Embryonic facial prominence (tissue), 1 donor: ENCODE results near the gene SLC25A24.
"Not testable (repeated sequence)": the region's sequence is repeated elsewhere in the genome, so short reads cannot be mapped to it uniquely, and the experiment has no call there.

Experiments
- DNase-seq: peaks from one replicate; pipeline ENCODE4 v3.0.0-alpha.2; 2016; ENCODE audit errors: extremely low spot score

The SLC25A24 gene

GRCh38 chr1:108199781-108200686, at the start of gene SLC25A24:
Gene SLC25A24 (minus strand): TSS chr1:108200343. CDS start chr1:108200138, 205 bp downstream.
- peak; percentile 39 for DNase-seq

DNA sequence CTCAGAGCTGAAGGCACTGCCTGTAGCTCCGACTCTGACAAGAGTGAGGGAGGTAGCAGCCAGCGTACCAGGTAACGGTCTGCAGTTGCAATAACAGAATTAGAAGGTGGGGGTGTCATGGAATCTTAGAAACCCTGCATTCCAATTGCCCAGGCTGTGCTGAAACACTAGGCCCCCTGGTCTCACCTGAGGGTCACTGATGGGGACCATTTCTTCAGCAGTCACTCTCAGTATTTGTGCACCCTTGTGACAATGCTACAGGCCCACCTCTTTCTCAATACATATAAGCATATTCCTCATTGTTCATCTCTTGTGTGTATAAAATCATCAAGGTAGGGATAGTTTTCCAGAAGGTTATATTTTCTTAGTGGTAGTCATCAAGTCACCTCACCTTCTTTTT, 43.8 kb upstream of the SLC25A24 start, which contains the start of gene NBPF4:
Gene NBPF4 (minus strand): TSS at position 101 of the 400 bp plus-strand sequence. CDS start 315 bp downstream, outside the sequence.
- not testable (repeated sequence) for DNase-seq

DNA sequence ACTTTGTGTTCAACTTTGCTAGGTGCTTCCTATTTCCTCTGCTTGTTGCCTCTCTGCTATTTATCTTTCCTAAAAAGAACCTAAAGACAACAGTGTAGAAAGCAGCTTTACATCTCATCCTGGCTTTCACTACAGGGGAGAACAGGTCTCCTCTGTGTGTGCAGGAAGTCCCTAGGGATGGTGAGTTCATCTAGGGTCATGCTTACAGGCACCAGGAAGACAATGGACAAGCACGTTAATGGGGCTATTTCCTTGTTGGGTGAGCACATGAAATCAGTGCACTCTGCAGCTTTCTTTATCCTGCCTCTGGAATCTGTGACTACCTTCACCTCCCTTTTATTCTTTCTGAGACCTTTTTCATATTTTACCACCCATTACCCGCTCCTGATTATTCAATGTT, 39.3 kb upstream of the SLC25A24 start:
- not testable (repeated sequence) for DNase-seq

- DNase-seq = not testable (repeated sequence)
Observed at GRCh38 chr1:108235308-108235707, 35.2 kb upstream of the SLC25A24 start.

- not testable (repeated sequence) for DNase-seq
Observed at GRCh38 chr1:108232183-108232582, 32.0 kb upstream of the SLC25A24 start.

GRCh38 chr1:108229976-108230375, 29.8 kb upstream of the SLC25A24 start:
- not testable (repeated sequence) for DNase-seq

DNA sequence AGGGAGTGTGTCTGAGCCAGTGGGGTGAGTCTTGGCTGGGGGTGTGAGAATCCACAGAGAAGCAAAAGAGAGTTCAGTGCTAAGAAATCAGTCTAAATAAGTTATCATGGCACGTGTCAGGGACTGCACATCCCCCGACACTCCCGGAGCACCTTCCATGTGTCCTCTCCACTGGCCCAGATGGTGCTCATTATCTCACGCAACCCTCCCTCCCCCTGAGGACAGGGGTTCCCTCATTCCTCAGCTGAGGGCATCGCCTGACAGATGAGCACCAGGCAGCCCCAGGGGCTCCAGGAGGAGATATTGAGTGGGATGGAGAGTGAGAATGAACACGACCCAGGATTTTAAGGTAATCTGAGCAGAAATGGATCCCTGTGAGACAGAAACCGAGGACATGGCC, 27.6 kb upstream of the SLC25A24 start:
- DNase-seq = not testable (repeated sequence)

DNA sequence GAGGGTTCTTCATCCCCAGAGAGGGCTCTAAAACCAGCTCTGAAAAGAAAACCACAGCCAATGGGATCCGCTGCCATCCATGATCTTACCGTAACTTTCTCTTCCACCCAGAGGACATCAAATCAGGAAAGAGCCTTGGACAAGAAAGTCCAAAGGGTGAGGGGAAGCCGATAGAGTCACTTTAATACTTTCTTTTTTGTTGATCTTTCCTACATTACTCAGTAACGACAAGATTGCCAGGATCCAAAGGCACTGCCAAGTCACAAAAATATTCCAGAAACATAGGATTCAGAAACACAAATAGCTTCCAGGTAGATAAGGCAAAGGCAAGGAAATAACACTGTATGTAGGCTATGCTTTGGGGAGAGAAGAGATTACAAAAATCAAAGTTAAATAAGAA, 26.7 kb upstream of the SLC25A24 start:
- DNase-seq = not testable (repeated sequence)

DNA sequence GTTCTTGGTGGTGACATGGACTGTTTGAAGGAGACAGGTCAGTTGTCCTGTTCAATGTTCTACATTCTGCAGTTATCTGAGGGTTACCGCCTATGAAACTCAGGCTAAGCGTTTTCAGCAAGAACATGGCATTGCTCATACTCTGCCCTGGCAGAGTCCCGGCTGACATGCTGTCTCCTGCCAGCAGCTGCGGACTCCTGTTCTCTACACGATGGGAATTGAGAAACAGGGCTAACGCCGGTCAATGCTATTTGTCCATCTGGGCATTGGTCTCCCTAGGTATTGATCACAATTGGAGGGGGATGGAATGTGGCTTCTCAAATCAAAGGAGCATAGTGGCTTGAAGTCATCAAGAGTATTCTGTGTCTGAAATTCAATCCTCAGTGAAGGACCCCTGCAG, 23.1 kb upstream of the SLC25A24 start:
- not testable (repeated sequence) for DNase-seq

DNA sequence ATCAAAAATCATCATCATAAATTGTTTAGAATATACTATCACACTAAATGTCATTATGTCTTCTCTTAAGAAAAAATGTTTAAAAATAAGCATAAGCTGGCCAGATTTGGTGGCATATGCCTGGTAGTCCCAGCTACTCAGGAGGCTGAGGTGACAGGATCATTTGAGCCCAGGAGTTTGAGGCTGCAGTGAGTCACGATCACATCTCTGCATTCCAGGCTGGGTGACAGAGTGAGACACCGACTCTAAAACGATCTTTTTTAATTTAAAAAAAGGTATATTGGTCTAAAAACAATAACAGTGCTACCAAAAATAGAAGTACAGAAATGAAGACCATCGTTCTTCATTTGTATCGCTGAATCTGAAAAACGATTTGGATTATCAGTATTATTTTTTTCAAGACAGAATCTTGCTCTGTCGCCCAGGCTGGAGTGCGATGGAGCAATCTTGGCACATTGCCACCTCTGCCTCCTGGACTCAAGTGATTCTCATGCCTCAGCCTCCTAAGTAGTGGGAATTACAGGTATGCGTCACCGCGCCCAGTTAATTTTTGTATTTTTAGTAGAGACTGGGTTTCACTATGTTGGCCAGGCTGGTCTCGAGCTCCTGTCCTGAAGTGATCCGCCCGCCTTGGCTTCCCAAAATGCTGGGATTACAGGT, 17.5 kb upstream of the SLC25A24 start:
- DNase-seq = not testable (repeated sequence)

DNA sequence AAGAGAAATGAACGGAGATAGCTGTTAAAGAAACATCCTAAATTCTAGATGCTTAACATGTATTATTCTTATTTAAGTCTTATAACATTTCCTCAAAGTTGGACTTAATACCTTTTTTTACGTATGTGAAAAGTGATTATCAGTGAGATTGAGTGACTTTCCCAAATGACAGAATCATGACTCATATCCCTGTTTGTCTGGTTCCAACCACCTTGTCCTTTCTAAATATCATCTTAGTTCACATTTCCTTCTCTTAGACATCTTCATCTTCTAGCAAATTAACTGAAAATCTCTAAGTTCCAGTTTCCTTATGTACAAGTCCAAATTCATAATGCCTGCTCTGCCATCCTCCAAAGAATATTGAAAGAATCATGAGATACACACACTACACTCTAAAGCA, 16.9 kb upstream of the SLC25A24 start:
- DNase-seq = not testable (repeated sequence)

- DNase-seq = not testable (repeated sequence)
Observed at GRCh38 chr1:108216028-108216890, 16.1 kb upstream of the SLC25A24 start.

DNA sequence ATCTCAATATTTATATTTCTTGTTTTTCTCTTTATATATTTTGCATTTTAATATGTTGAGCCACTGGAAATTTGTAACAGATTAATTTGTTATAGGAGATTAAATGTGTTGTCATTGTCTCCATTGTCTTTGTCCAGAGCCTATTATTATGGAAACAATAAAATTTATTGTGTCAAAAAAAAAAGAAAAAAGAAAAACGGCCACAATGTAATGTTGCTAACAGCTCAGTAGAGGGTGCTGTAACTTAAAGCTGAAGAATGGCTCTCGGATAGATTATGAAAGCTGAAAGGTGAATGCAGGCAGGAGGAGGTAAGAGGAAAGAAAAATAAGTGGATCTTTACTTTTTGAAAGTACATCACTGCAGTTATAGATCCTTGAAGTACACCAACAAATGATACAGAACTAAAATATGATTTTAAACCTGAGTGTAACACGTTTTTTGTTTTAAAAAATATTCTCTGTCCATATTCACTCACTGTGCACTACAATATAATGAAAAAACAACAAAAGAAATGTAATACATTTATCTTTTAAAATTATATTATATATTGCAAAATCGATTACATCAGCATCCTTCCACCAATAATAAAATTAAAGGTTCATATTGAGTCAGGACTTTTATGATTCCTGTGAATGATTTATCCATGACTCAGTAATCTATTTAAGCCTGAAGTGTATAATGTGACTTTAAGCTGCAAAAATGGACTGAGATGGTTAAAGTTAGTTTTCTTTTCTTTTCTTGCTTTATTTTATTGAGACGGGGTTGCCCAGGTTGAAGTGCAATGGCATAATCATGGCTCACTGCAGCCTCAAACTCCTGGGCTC, 14.7 kb upstream of the SLC25A24 start:
- DNase-seq = not testable (repeated sequence)

DNA sequence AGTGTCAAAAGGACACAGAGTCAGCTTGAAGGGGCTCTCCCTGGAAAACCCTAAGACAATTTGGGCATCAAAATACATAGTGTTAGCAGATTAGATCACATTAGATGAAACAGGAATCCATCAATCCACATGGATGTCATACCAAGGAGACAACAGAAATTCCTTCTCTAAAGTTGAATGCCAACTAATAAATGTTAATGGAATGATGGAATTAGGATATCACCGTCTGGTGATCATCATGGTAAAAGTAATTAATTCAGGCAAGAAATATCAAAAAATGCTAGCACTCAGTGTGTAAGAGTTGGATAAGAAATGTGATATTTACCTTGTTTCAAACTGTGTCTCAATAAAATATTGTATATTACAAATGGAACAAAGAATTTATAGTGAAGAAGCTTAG, 10.9 kb upstream of the SLC25A24 start:
- DNase-seq = no peak

GRCh38 chr1:108209456-108210108, 9.4 kb upstream of the SLC25A24 start:
- DNase-seq = no peak

- DNase-seq = no peak
Observed at GRCh38 chr1:108208724-108209446, 8.7 kb upstream of the SLC25A24 start.

DNA sequence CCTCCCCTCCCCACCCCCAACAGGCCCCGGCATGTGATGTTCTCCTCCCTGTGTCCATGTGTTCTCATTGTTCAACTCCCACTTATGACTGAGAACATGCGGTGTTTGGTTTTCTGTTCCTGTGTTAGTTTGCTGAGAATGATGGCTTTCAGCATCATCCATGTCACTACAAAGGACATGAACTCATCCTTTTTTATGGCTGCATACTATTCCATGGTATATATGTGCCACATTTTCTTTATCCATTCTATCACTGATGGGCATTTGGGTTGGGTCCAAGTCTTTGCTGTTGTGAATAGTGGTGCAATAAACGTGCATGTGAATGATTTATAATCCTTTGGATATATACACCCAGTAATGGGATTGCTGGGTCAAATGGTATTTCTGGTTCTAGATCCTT, 3.4 kb upstream of the SLC25A24 start:
- DNase-seq = not testable (repeated sequence)

- DNase-seq = no peak
Observed at GRCh38 chr1:108201687-108202086, 1.5 kb upstream of the SLC25A24 start.

- peak; percentile 27 for DNase-seq
Observed at GRCh38 chr1:108200687-108201051, 526 bp upstream of the SLC25A24 start.
